DOHH2 (cell line): Measurements from ENCODE around the gene ORAI1.

Source experiments
- CTCF ChIP-seq: fragments of 200-600 bp; sonication (generic); IDR thresholded peaks from one replicate; pipeline ENCODE4 v1.5.1; 2014; ENCODE audit warnings: antibody characterized with exemption, mild to moderate bottlenecking, low read depth, low read length; ENCODE audit not compliant: poor library complexity, severe bottlenecking
- EZH2phosphoT487 ChIP-seq: fragments of 200-600 bp; sonication (generic); IDR thresholded peaks from 2 replicates; pipeline ENCODE4 v1.6.1; 2017; ENCODE audit warnings: borderline replicate concordance, mild to moderate bottlenecking, antibody characterized with exemption, low read length, moderate library complexity, mixed read lengths

- TF ChIP-seq CTCF: no peak
- no peak for TF ChIP-seq EZH2phosphoT487
These were observed 1.7 kb downstream of the ORAI1 start for GRCh38 chr12:121628037-121628436.
